GM08714 (cell line): ENCODE measurements around the gene IFIT3.
A peak's percentile ranks its signal among the peaks of the same experiment; 100 is the strongest.
"Not testable (repeated sequence)": the region's sequence is repeated elsewhere in the genome, so short reads cannot be mapped to it uniquely, and the experiment has no call there.

Experiments used
- H3K4me3 ChIP-seq: fragments of 200-500 bp; sonication (Bioruptor generic); 2 replicates; pipeline ENCODE4 v1.5.1; 2014; ENCODE audit warnings: mild to moderate bottlenecking, low read length, inconsistent platforms
- ZNF274 ChIP-seq: IDR thresholded peaks from 2 replicates; pipeline ENCODE4 v1.6.1; 2012; ENCODE audit warnings: mild to moderate bottlenecking, low read depth, low read length

The IFIT3 gene, protein sequence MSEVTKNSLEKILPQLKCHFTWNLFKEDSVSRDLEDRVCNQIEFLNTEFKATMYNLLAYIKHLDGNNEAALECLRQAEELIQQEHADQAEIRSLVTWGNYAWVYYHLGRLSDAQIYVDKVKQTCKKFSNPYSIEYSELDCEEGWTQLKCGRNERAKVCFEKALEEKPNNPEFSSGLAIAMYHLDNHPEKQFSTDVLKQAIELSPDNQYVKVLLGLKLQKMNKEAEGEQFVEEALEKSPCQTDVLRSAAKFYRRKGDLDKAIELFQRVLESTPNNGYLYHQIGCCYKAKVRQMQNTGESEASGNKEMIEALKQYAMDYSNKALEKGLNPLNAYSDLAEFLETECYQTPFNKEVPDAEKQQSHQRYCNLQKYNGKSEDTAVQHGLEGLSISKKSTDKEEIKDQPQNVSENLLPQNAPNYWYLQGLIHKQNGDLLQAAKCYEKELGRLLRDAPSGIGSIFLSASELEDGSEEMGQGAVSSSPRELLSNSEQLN

DNA sequence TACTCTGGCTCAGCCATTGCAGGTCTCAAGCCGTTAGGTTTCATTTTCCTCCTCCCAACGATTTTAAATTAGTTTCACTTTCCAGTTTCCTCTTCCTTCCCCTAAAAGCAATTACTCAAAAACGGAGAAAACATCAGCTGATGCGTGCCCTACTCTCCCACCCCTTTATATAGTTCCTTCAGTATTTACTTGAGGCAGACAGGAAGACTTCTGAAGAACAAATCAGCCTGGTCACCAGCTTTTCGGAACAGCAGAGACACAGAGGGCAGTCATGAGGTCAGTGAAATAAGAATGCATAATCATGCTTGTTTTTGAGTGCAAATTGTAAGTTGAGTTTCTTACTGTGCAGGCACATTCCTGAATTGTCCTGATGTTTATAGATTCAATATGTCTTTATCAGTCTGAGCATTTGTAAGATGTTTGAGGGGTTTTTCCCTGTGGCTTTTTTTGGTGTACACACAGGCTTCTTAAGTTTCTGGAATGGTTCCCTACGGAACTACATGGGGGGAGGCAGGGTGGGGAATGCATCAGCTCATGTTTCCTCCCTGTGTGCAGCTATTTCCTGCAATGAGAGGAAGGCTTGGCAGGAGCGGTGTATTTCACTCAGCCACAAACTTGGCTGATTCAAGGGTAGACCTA lies at the start of gene IFIT3:
Gene IFIT3, plus strand, starts transcription at position 195 of the 639 bp plus-strand sequence. Its CDS starts 77 bp downstream, at position 272.
- H3K4me3 ChIP-seq, result peak within 1 kb of the TSS; percentile 98
- TF ChIP-seq ZNF274, result no peak

DNA sequence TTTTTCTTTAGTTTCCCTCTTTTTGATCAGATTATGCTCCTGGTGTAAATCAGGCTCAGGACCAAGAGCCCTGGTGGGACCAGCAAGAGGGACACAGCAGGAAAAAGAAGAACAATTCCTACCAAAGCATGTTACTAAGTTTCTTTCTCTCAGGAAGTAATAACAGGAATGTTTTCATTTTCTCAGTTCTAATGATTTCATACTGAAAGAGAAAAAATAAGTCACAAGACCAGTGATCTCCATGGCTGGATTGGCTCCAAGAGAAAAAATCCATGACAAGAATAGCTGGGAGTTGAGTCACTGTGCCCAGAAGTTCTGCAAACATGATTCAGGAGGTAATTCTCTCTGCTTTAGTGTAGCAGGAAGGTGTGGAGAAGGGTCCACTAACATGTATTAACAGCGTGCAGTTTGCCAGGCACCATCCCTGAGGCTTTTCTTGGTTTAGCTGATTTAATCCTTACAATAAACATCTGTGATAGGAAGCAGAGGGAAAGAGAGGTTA lies 49.7 kb upstream of the IFIT3 start:
- no peak for TF ChIP-seq ZNF274
- H3K4me3 ChIP-seq, result no peak overlapping the region

DNA sequence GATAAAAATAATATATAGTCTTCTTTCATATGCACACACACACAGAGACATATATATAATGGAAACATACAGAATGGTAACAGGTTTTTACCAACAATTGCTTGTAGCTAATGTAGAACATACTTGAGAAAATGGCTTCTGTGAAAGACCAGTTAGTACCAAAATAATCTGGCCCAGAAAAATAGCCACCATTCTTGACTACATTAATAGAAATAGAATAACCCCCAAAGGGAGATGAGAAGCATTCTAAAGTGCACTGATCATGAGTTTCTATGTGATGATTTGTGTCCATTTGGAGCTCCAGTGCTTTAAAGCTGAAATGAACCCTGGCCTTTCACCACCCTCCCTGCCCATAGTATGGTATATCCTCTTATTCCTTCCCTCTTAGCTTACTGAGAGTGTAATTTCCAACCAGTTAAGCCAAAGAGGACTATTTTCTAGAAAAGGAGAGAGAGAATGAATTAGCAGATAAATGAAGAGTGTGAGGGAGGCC lies 48.9 kb upstream of the IFIT3 start:
- H3K4me3 ChIP-seq, result no peak overlapping the region
- TF ChIP-seq ZNF274, result no peak

DNA sequence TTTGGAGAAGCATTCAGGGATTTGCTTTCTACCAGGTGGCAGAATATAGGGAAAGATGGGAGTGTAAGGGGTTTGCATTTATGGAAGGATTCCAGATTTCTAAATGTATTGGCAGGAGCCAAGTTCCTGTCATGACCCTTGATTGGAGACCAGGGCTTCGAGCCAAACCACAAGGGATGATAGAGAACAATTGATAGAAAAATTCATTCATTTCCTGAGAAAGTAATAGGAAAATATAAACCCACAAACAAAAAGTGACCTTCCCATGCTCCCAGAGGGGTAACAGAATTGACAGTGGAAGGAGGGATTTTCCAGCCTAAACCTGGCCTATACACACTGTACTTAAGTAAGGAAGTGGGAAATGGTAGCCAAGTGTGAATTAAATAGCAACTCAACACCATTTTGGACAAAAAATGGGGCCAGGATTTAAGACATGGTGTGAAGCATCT lies 48.4 kb upstream of the IFIT3 start:
- no peak overlapping the region for H3K4me3 ChIP-seq
- TF ChIP-seq ZNF274, result no peak

DNA sequence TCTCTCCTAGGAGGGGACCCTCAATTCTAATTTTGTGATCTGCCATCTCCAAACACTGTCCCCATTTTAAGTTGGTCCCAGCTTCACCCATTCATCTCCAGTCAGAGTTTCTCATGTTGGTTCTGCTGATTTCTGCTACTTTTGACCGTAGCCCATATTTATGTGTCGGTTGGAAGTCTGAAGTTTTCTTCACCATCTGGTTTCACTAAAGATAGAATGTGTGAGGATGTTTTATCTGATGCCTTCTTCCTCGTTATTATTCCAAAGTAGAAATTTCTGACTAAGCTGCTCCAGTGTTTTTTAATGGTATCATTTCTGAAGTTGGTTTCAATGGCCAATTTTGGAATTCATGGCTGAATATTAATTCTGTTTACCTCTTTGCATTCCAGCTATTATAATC lies 47.3 kb upstream of the IFIT3 start:
- no peak for TF ChIP-seq ZNF274
- H3K4me3 ChIP-seq, result no peak overlapping the region

DNA sequence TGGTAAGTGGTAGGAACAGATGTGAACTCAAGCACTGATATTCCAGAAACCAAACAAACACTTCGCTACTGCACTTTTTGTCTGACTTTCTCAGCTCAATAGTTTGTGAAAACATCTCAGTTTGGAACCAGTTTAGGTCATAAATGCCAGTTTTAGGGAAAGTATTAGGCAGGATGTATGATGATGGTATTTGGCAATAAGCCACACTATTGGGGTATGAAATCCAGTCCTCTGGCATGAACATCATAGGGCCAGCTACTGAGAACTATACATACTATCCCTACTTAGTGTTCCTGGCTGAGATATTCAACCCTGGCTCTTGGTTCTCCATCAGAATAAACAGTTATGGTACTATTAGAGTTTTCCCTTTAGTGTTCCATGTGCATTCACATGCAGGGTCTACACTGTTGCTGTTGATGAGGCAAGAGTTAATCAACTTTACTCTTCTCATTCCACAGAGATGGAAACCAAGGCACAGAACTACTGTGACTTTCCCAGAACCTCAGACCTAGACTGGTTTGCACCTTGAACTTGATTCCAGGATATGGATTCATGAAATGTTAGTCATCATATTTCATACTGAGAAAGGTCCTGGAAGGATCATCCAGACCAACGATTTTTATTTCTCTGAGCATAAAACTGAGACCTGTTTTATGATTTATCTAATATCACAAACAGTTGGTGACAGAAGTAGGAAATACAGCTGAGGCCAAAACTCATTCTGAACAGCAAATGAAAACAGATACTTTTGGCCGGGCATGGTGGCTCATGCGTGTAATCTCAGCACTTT lies 46.0 kb upstream of the IFIT3 start:
- no peak overlapping the region for H3K4me3 ChIP-seq
- no peak for TF ChIP-seq ZNF274

DNA sequence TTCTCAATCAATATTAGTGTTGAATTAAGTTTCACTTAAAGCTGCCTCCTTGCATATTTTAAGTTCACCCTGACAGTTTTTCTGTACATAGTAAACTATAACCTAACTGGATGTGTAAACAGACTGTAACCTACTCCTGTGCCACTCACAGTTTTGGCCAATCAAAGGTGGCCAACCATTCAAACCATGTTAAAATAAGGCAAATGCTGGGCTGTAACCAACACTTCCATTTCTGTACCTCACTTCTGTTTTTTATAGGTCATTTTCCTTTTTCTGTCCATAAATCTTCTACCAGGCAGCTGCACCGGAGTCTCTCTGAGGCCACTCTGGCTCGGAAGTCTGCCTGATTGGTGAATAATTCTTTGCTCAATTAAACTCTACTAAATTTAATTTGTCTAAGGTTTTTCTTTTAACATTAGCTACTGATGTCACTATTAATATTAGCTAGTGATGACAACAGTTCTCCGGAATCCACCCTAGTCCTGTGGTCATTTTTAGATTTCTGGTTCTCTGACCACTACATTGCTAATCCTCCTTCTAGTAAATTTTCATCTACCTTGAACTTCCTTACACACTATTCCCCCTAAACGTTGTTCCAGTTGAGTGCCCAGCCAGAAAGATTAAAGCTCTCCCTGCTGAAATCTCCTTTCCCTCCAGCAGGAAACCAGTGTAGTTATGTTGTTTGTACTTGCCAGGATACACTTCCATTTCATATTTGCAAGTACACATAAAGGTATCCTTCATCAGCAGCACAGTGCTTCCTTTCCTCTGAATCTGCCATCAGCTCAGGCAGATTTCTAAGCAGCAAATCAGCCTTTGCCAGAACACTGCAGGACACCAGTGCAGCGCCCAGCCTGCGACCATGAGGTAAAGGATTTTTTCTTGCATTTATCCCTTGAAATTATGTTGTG lies 44.5 kb upstream of the IFIT3 start:
- H3K4me3 ChIP-seq, result no peak overlapping the region

DNA sequence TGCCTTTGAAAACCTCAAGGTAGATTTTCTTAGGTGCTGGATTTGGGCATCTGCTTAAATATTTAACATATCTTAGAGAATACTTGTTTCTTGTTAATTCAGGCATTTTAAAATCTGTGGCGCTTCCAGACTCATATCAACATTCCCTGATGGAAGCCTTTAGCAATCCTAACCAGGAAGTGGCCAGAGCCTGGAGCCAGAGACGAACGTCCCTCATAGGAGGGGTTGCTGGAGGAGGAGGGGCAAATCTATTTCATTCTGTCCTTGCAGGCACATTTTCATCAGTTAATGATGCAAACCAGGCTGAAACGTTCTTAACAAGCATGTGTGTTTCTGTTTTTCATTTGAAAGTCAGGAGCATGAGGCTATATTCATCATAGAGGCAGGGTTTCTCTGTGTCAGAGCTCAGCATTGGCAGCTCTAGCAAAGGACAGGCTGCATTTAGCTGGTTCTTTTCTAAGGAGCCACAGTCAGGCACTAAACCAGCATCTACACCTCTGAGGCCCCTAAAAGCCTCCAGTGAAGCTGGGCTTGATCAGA lies 43.8 kb upstream of the IFIT3 start:
- TF ChIP-seq ZNF274, result no peak
- no peak overlapping the region for H3K4me3 ChIP-seq

More for the DNA sequence above, 44.5 kb upstream of the IFIT3 start:
- no peak for TF ChIP-seq ZNF274

DNA sequence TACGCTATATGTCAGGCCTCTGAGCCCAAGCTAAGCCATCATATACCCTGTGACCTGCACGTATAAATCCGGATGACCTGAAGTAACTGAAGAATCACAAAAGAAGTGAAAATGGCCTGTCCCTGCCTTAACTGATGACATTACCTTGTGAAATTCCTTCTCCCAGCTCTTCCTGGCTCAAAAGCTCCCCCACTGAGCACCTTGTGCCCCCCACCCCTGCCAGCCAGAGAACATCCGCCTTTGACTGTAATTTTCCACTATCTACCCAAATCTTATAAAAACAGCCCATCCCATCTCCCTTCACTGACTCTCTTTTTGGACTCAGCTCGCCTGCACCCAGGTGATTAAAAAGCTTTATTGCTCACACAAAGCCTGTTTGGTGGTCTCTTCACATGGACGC lies 43.1 kb upstream of the IFIT3 start:
- H3K4me3 ChIP-seq, result not testable (repeated sequence)

DNA sequence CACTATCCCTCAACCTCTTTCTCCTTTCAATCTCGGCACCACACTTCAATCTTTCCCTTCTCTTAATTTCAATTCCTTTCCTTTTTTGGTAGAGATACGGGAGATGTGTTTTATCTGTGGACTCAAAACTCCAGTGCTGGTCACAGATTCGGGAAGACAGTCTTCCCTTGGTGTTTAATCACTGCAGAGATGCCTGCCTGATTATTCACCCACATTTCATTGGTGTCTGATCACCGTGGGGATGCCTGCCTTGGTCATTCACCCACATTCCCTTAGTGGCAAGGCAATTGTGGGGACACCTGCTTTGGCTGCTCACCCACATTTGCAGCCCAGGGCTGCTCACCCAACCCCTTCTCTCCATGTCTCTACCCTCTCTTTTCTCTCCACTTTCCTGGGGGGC lies 42.5 kb upstream of the IFIT3 start:
- H3K4me3 ChIP-seq, result not testable (repeated sequence)

DNA sequence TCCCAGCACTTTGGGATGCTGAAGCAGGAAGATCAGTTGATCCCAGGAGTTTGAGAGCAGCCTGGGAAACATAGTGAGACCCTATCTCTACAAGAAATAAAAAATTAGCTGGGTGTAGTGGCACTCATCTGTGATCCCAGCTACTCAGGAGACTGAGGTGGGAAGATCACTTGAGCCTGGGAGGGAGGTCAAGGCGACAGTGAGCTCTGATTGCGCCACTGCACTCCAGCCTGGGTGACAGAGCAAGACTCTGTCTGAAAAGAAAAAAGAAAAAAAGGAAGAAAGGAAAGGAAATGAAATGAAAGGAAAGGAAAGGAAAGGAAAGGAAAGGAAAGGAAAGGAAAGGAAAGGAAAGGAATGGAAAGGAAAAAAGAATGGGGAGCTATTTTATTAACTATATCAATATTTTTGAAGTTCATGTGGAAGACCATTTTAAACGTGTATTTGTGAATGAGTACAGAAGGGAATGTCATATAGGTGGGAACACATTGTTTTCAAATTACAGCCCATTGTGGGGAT lies 33.0 kb upstream of the IFIT3 start:
- TF ChIP-seq ZNF274, result no peak
- no peak overlapping the region for H3K4me3 ChIP-seq

DNA sequence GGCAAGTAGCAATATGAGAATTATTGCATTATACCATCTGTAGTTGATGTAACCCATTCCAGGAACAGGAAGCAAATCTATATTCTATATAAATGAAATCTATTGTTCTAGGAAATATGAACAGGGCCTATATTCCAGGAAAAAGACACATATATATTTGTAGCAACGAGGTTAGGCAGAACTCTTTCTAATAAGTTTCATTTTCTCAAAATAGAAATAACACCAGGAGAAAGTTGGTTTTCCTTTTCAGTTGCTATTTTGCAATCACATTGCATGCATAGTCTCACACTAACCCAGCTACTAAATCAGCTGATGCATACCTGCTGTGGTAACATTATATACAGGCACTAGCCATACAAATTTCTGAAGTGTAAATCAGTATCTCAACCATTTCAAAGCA lies 32.2 kb upstream of the IFIT3 start:
- H3K4me3 ChIP-seq, result no peak overlapping the region
- no peak for TF ChIP-seq ZNF274

DNA sequence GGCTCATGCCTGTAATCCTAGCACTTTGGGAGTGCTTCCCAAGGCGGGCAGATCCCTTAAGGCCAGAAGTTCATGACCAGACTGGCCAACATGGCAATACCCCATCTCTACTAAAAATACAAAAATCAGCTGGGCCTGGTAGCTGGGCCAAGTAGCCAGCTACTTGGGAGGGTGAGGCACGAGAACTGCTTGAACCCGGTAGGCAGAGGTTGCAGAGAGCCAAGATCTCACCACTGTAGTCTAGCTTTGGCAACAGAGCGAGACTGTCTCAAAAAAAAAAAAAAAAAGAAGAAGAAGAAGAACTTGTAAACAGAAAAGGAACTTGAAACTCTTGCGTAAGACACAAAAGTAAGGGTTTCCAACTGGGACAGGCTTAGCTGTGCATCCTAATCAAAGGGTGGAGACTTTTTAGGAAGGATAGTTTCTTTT lies 31.6 kb upstream of the IFIT3 start:
- no peak overlapping the region; the same call in 1 of the 2 replicates for H3K4me3 ChIP-seq
- no peak for TF ChIP-seq ZNF274
